NCI-H774 (cell line): ENCODE data around the gene NAPEPLD.
"Not testable (repeated sequence)": the region's sequence is repeated elsewhere in the genome, so short reads cannot be mapped to it uniquely, and the experiment has no call there.

Experiments
- DNase-seq: peaks from one replicate; lab custom pipeline; 2025; lab: John Stamatoyannopoulos, UW

NAPEPLD gene

GRCh38 chr7:103065667-103066066 is 83.2 kb downstream of the NAPEPLD start:
- no peak for DNase-seq

GRCh38 chr7:103063895-103064294 is 85.0 kb downstream of the NAPEPLD start:
- no peak for DNase-seq

- DNase-seq = no peak
Measured at GRCh38 chr7:103059471-103059870, 89.4 kb downstream of the NAPEPLD start.

- no peak for DNase-seq
Measured at GRCh38 chr7:103058122-103058521, 90.8 kb downstream of the NAPEPLD start.

GRCh38 chr7:103056006-103056405 is 92.9 kb downstream of the NAPEPLD start:
- DNase-seq = not testable (repeated sequence)

GRCh38 chr7:103051519-103051918 is 97.4 kb downstream of the NAPEPLD start:
- DNase-seq = no peak
